B cell (primary cell): ENCODE data around the gene DHDH. TPM values are rescaled to one million over a fixed set of nuclear protein-coding genes. Genes with fewer than 3 reads are reported as not detected.

ENCODE experiments used
- ATAC-seq: fragments of 200-7000 bp; cut with Tn5 transposase; one replicate; pipeline ENCODE4 v1.10.0; 2021; ENCODE audit warnings: low read depth, mild to moderate bottlenecking, moderate number of reproducible peaks, moderate library complexity
- CTCF ChIA-PET: fragments of 350-600 bp; sonication (Branson Sonifier 250); formaldehyde crosslinking; loops from one replicate; lab custom pipeline; 2021; ENCODE audit warnings: antibody characterized with exemption, inconsistent platforms; lab: Charles Lee
- POLR2A ChIA-PET: fragments of 350-600 bp; sonication (Branson Sonifier 250); formaldehyde crosslinking; loops from one replicate; lab custom pipeline; 2021; ENCODE audit warnings: antibody characterized with exemption; lab: Charles Lee
- DNase-seq: peaks from one replicate; pipeline ENCODE4 v3.0.0; 2013
- H2AFZ ChIP-seq: 2 replicates; pipeline ENCODE4 v1.6.1; 2012; ENCODE audit warnings: mild to moderate bottlenecking, low read depth, low read length; ENCODE audit not compliant: insufficient read depth, poor library complexity, severe bottlenecking
- H3K27ac ChIP-seq, 2 donors: 1 replicate in 1 of 2; 2 replicates in 1 of 2; pipeline ENCODE4 v1.5.1; 2012 to 2013; ENCODE audit warnings: low read length in 2 of 2, mild to moderate bottlenecking in 2 of 2, moderate library complexity in 1 of 2
- H3K27me3 ChIP-seq, 4 experiments: fragments of 200-600 bp in 1 of 4; sonication (generic) in 1 of 4; replicated peaks in 1 of 4; 1 replicate in 2 of 4; 2 replicates in 2 of 4; pipeline versions ENCODE4 v1.6.1 to v1.7.0; 2013 to 2016; ENCODE audit warnings: low read length in 3 of 4, mild to moderate bottlenecking in 2 of 4, mixed read lengths in 1 of 4, moderate library complexity in 1 of 4; ENCODE audit not compliant: insufficient read depth in 4 of 4, control insufficient read depth in 3 of 4; ENCODE audit errors: control extremely low read depth in 1 of 4
- H3K36me3 ChIP-seq, 2 experiments: replicated peaks in 1 of 2; 1 replicate in 1 of 2; 2 replicates in 1 of 2; pipeline versions ENCODE4 v1.6.1 to v1.7.1; 2013; ENCODE audit warnings: low read length in 1 of 2; ENCODE audit not compliant: insufficient read depth in 2 of 2, control insufficient read depth in 1 of 2; ENCODE audit errors: control extremely low read depth in 1 of 2, extremely low read depth in 1 of 2
- H3K4me1 ChIP-seq, 2 donors: fragments of 200-600 bp in 1 of 2; sonication (generic) in 1 of 2; 1 replicate in 1 of 2; 2 replicates in 1 of 2; pipeline versions ENCODE4 v1.5.1 to v1.6.1; 2013 to 2017; ENCODE audit warnings: low read length in 2 of 2; ENCODE audit not compliant: control insufficient read depth in 2 of 2, insufficient read depth in 2 of 2
- H3K4me2 ChIP-seq: replicated peaks from 2 replicates; pipeline ENCODE3; 2012; ENCODE audit warnings: mild to moderate bottlenecking, low read depth, low read length; ENCODE audit not compliant: poor library complexity, severe bottlenecking
- H3K4me3 ChIP-seq, 5 experiments: fragments of 200-600 bp in 1 of 5; sonication (generic) in 1 of 5; 1 replicate in 3 of 5; 2 replicates in 2 of 5; pipeline versions ENCODE4 v1.5.1 to v1.7.0; 2011 to 2016; ENCODE audit warnings: low read length in 4 of 5, mild to moderate bottlenecking in 4 of 5, low read depth in 2 of 5, control low read depth in 1 of 5, moderate library complexity in 1 of 5; ENCODE audit not compliant: insufficient read depth in 1 of 5; ENCODE audit errors: control extremely low read depth in 1 of 5, extremely low read depth in 1 of 5
- H3K79me2 ChIP-seq: fragments of 200-600 bp; sonication (generic); one replicate; pipeline ENCODE4 v1.6.0; 2016; ENCODE audit warnings: low read length; ENCODE audit not compliant: control insufficient read depth, insufficient read depth
- H3K9ac ChIP-seq: fragments of 200-600 bp; sonication (generic); 2 replicates; pipeline ENCODE4 v1.6.1; 2017; ENCODE audit warnings: mild to moderate bottlenecking, low read length, moderate library complexity
- H3K9me3 ChIP-seq, 3 donors: one replicate each; pipeline versions ENCODE4 v1.6.1 to v1.7.1; 2013; ENCODE audit warnings: low read length in 2 of 3; ENCODE audit not compliant: control insufficient read depth in 2 of 3, insufficient read depth in 1 of 3; ENCODE audit errors: control extremely low read depth in 1 of 3
- H4K20me1 ChIP-seq: 2 replicates; pipeline ENCODE4 v1.6.0; 2012; ENCODE audit warnings: mild to moderate bottlenecking, low read length; ENCODE audit not compliant: insufficient read depth, control insufficient read depth, poor library complexity, severe bottlenecking
- H3K27ac Mint-ChIP-seq: one replicate; pipeline ENCODE4 v1.8.0; 2021; ENCODE audit warnings: mixed read lengths
- H3K27me3 Mint-ChIP-seq: one replicate; pipeline ENCODE4 v1.8.0; 2021; ENCODE audit warnings: mixed read lengths
- H3K4me1 Mint-ChIP-seq: one replicate; pipeline ENCODE4 v1.8.0; 2021; ENCODE audit warnings: mixed read lengths
- H3K4me3 Mint-ChIP-seq: one replicate; pipeline ENCODE4 v1.8.0; 2021; ENCODE audit warnings: mixed read lengths
- H3K9me3 Mint-ChIP-seq: one replicate; pipeline ENCODE4 v1.8.0; 2022; ENCODE audit warnings: mixed read lengths; ENCODE audit not compliant: insufficient read depth
- CTCF ChIP-seq: fragments of 200-600 bp; IDR thresholded peaks from one replicate; pipeline ENCODE4 v1.8.0; 2022; ENCODE audit warnings: antibody characterized with exemption, mild to moderate bottlenecking
- EZH2 ChIP-seq: IDR thresholded peaks from 2 replicates; pipeline ENCODE4 v1.6.1; 2012; ENCODE audit warnings: borderline replicate concordance, low read depth, mild to moderate bottlenecking, moderate library complexity, low read length; ENCODE audit not compliant: insufficient read depth, poor library complexity, severe bottlenecking
- WGBS: methylation state at CpG from one replicate; pipeline ENCODE4 v1.1.5; 2013; ENCODE audit warnings: missing lambda C conversion rate; ENCODE audit not compliant: insufficient coverage; 5-methylcytosine and 5-hydroxymethylcytosine counted together
- intact Hi-C: fragments of 100-400 bp; cut with micrococcal nuclease; formaldehyde crosslinking; loops from one replicate; pipeline ENCODE4 v1.10.0; 2022
- polyA plus RNA-seq: library from polyadenylated mRNA; depleted of rRNA; stranded (reverse); fragments of >200 nt; gene quantifications from 2 replicates; pipeline ENCODE4 v1.2.3, GENCODE V29; 2012
- total RNA-seq, 2 donors: library from RNA; stranded (reverse); fragments of 120-200 nt in 1 of 2; gene quantifications; 1 replicate in 1 of 2; 2 replicates in 1 of 2; pipeline versions ENCODE4 v1.2.3 to v1.2.4, GENCODE V29; 2013 to 2022

The DHDH gene
- total and polyA plus RNA-seq, 2 donors (not counting 1 experiment from before 2014, with no cell fraction given), result 0.64 to 0.82 TPM

GRCh38 chr19:48935864-48936263, 2.4 kb downstream of the DHDH start:
- ATAC-seq (no peak), DNase-seq (no peak)
- no peaks in the 10 kb centered on the region for H3K36me3 ChIP-seq
- Mint-ChIP-seq H3K4me3 (no peak overlapping the region), H3K9me3 (no peaks in the 10 kb centered on the region), H3K27ac (no peak overlapping the region), H3K4me1 (peaks cover 11% of the 10 kb centered on the region), H3K27me3 (peaks cover 13% of the 10 kb centered on the region)
- H3K9ac ChIP-seq, result no peak overlapping the region
- ChIA-PET POLR2A (no interaction called here), CTCF (no interaction called here)
- WGBS, result 95% methylated on average over 20 of the region's 25 CpGs
- peaks cover 12 to 15% of the 10 kb centered on the region in 2 donors for H3K4me1 ChIP-seq
- no peak overlapping the region for H2AFZ ChIP-seq
- intact Hi-C loops, result no loop called here
- peaks cover 0 to 10% (median 3%) of the 10 kb centered on the region in 4 experiments for H3K27me3 ChIP-seq
- no peaks in the 10 kb centered on the region for H4K20me1 ChIP-seq
- TF ChIP-seq EZH2 (no peak), CTCF (no peak)
- H3K27ac ChIP-seq, result no peak overlapping the region
- no peak overlapping the region for H3K4me2 ChIP-seq
- no peak overlapping the region for H3K4me3 ChIP-seq
- no peaks in the 10 kb centered on the region for H3K79me2 ChIP-seq
- H3K9me3 ChIP-seq, result peaks cover 0 to 6% (median 0%) of the 10 kb centered on the region in 3 donors

DNA sequence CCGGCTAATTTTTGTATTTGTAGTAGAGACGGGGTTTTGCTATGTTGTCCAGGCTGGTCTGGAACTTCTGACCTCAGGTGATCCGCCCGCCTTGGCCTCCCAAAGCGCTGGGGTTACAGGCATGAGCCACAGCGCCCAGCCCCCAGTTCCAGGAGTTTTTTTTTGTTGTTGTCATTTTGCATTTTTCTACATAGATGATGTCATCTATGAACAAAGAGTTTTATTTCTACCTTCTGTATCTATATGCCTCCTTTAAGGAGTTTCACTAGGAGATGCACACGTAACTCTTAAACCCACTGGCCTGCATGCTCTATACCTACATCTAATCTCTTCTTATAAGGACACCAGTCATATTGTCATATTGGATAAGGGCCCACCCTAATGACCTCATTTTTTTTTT, 4.8 kb downstream of the DHDH start:
- Histone ChIP-seq H3K4me2 (no peak overlapping the region), H4K20me1 (no peaks in the 10 kb centered on the region), H3K4me1 (peaks cover 7 to 10% of the 10 kb centered on the region in 2 donors), H3K36me3 (no peaks in the 10 kb centered on the region), H3K9ac (no peak overlapping the region), H2AFZ (no peak overlapping the region), H3K79me2 (no peaks in the 10 kb centered on the region), H3K27ac (no peak overlapping the region), H3K9me3 (peaks cover 0 to 11% (median 0%) of the 10 kb centered on the region in 3 donors), H3K4me3 (no peak overlapping the region), H3K27me3 (peaks cover 0 to 3% (median 0%) of the 10 kb centered on the region in 4 experiments)
- Mint-ChIP-seq H3K27ac (no peak overlapping the region), H3K27me3 (peaks cover 9% of the 10 kb centered on the region), H3K9me3 (peaks cover 2% of the 10 kb centered on the region), H3K4me1 (peaks cover 10% of the 10 kb centered on the region), H3K4me3 (no peak overlapping the region)
- POLR2A ChIA-PET, result no interaction called here
- intact Hi-C loops, result no loop called here
- CTCF ChIA-PET, result no interaction called here
- TF ChIP-seq CTCF (no peak), EZH2 (no peak)
- 92% methylated on average over 2 of the region's 7 CpGs for WGBS
- no peak for ATAC-seq
- DNase-seq, result no peak
